Hematopoietic multipotent progenitor cell treated with erythropoietin and hydrocortisone succinate and interleukin-3 and kit ligand, for 8 days (in vitro differentiated cells): ENCODE measurements around the gene AKR7A3.

Source experiments
- DNase-seq: peaks from one replicate; pipeline ENCODE4 v3.0.0-alpha.2; 2015

AKR7A3 gene

GRCh38 chr1:19251305-19252196, 37.0 kb downstream of the AKR7A3 start, which contains the start of the genes EMC1 and MRTO4:
EMC1 (minus strand) TSS chr1:19251524; CDS start chr1:19251509, 15 bp downstream.
MRTO4 (plus strand) TSS chr1:19251805; CDS start chr1:19251836, 31 bp downstream.
- peak; percentile 83 for DNase-seq

- DNase-seq = peak; percentile 15
These were observed 37.8 kb downstream of the AKR7A3 start for GRCh38 chr1:19250629-19251304.

GRCh38 chr1:19240673-19241538, 47.7 kb downstream of the AKR7A3 start:
- DNase-seq = peak; percentile 72

- no peak for DNase-seq
These were observed 48.7 kb downstream of the AKR7A3 start for GRCh38 chr1:19239876-19240275.

- no peak for DNase-seq
These were observed 54.3 kb downstream of the AKR7A3 start for GRCh38 chr1:19234224-19234623.
